Measurements from ENCODE around the gene MAST4.

MAST4 gene

GRCh38 chr5:66839636-66840185 lies 243.5 kb downstream of the MAST4 start:
- Histone ChIP-seq H3K36me3 (ENCODE audit: insufficient read depth, low read length) (no peaks in the 10 kb centered on the region), H3K4me3 (ENCODE audit: low read length) (no peak overlapping the region), H3K9me3 (replicated peaks; ENCODE audit: low read length) (no peaks in the 10 kb centered on the region), H3K4me2 (ENCODE audit: low read length) (no peak overlapping the region), H3K27me3 (ENCODE audit: control insufficient read depth, insufficient read depth, low read length) (no peaks in the 10 kb centered on the region), H3K4me1 (ENCODE audit: control insufficient read depth, insufficient read depth, low read length) (no peaks in the 10 kb centered on the region), H3K9ac (ENCODE audit: low read depth, low read length) (no peak overlapping the region)

- H3K27me3 ChIP-seq (ENCODE audit: control insufficient read depth, insufficient read depth, low read length): no peaks in the 10 kb centered on the region
- H3K9ac ChIP-seq (ENCODE audit: low read depth, low read length): no peak overlapping the region
- H3K4me1 ChIP-seq (ENCODE audit: control insufficient read depth, insufficient read depth, low read length): no peaks in the 10 kb centered on the region
- H3K9me3 ChIP-seq (replicated peaks; ENCODE audit: low read length): no peaks in the 10 kb centered on the region
- no peak overlapping the region for H3K4me3 ChIP-seq (ENCODE audit: low read length)
- H3K4me2 ChIP-seq (ENCODE audit: low read length): no peak overlapping the region
- H3K36me3 ChIP-seq (ENCODE audit: insufficient read depth, low read length): no peaks in the 10 kb centered on the region
These were observed 244.4 kb downstream of the MAST4 start for GRCh38 chr5:66840511-66841013.

- Histone ChIP-seq H3K4me3 (ENCODE audit: low read length) (no peak overlapping the region), H3K4me1 (ENCODE audit: control insufficient read depth, insufficient read depth, low read length) (no peaks in the 10 kb centered on the region), H3K36me3 (ENCODE audit: insufficient read depth, low read length) (no peaks in the 10 kb centered on the region), H3K4me2 (ENCODE audit: low read length) (no peak overlapping the region), H3K9ac (ENCODE audit: low read depth, low read length) (no peak overlapping the region), H3K27me3 (ENCODE audit: control insufficient read depth, insufficient read depth, low read length) (no peaks in the 10 kb centered on the region), H3K9me3 (replicated peaks; ENCODE audit: low read length) (no peaks in the 10 kb centered on the region)
These were observed 245.1 kb downstream of the MAST4 start for GRCh38 chr5:66841264-66841663.

GRCh38 chr5:66842540-66842939 lies 246.3 kb downstream of the MAST4 start:
- Histone ChIP-seq H3K27me3 (ENCODE audit: control insufficient read depth, insufficient read depth, low read length) (no peaks in the 10 kb centered on the region), H3K9ac (ENCODE audit: low read depth, low read length) (no peak overlapping the region), H3K4me3 (ENCODE audit: low read length) (no peak overlapping the region), H3K36me3 (ENCODE audit: insufficient read depth, low read length) (no peaks in the 10 kb centered on the region), H3K4me2 (ENCODE audit: low read length) (no peak overlapping the region), H3K9me3 (replicated peaks; ENCODE audit: low read length) (no peaks in the 10 kb centered on the region), H3K4me1 (ENCODE audit: control insufficient read depth, insufficient read depth, low read length) (no peaks in the 10 kb centered on the region)

GRCh38 chr5:66843065-66843464 lies 246.9 kb downstream of the MAST4 start:
- no peaks in the 10 kb centered on the region for H3K27me3 ChIP-seq (ENCODE audit: control insufficient read depth, insufficient read depth, low read length)
- H3K4me2 ChIP-seq (ENCODE audit: low read length): no peak overlapping the region
- no peaks in the 10 kb centered on the region for H3K9me3 ChIP-seq (replicated peaks; ENCODE audit: low read length)
- no peak overlapping the region for H3K4me3 ChIP-seq (ENCODE audit: low read length)
- no peaks in the 10 kb centered on the region for H3K4me1 ChIP-seq (ENCODE audit: control insufficient read depth, insufficient read depth, low read length)
- no peak overlapping the region for H3K9ac ChIP-seq (ENCODE audit: low read depth, low read length)
- no peaks in the 10 kb centered on the region for H3K36me3 ChIP-seq (ENCODE audit: insufficient read depth, low read length)

GRCh38 chr5:66848749-66849641 lies 252.8 kb downstream of the MAST4 start:
- Histone ChIP-seq H3K9me3 (replicated peaks; ENCODE audit: low read length) (no peaks in the 10 kb centered on the region), H3K4me2 (ENCODE audit: low read length) (no peak overlapping the region), H3K4me3 (ENCODE audit: low read length) (no peak overlapping the region), H3K27me3 (ENCODE audit: control insufficient read depth, insufficient read depth, low read length) (no peaks in the 10 kb centered on the region), H3K36me3 (ENCODE audit: insufficient read depth, low read length) (no peaks in the 10 kb centered on the region), H3K4me1 (ENCODE audit: control insufficient read depth, insufficient read depth, low read length) (peaks cover 17% of the 10 kb centered on the region), H3K9ac (ENCODE audit: low read depth, low read length) (no peak overlapping the region)

GRCh38 chr5:66849803-66850202 lies 253.6 kb downstream of the MAST4 start:
- H3K4me1 ChIP-seq (ENCODE audit: control insufficient read depth, insufficient read depth, low read length): peaks cover 17% of the 10 kb centered on the region
- no peak overlapping the region for H3K4me2 ChIP-seq (ENCODE audit: low read length)
- no peak overlapping the region for H3K9ac ChIP-seq (ENCODE audit: low read depth, low read length)
- no peaks in the 10 kb centered on the region for H3K9me3 ChIP-seq (replicated peaks; ENCODE audit: low read length)
- H3K4me3 ChIP-seq (ENCODE audit: low read length): no peak overlapping the region
- no peaks in the 10 kb centered on the region for H3K27me3 ChIP-seq (ENCODE audit: control insufficient read depth, insufficient read depth, low read length)
- H3K36me3 ChIP-seq (ENCODE audit: insufficient read depth, low read length): no peaks in the 10 kb centered on the region

GRCh38 chr5:66850354-66851075 lies 254.3 kb downstream of the MAST4 start:
- H3K27me3 ChIP-seq (ENCODE audit: control insufficient read depth, insufficient read depth, low read length): no peaks in the 10 kb centered on the region
- H3K4me1 ChIP-seq (ENCODE audit: control insufficient read depth, insufficient read depth, low read length): peaks cover 17% of the 10 kb centered on the region
- H3K4me3 ChIP-seq (ENCODE audit: low read length): no peak overlapping the region
- no peak overlapping the region for H3K9ac ChIP-seq (ENCODE audit: low read depth, low read length)
- no peaks in the 10 kb centered on the region for H3K36me3 ChIP-seq (ENCODE audit: insufficient read depth, low read length)
- no peaks in the 10 kb centered on the region for H3K9me3 ChIP-seq (replicated peaks; ENCODE audit: low read length)
- no peak overlapping the region for H3K4me2 ChIP-seq (ENCODE audit: low read length)

- no peaks in the 10 kb centered on the region for H3K27me3 ChIP-seq (ENCODE audit: control insufficient read depth, insufficient read depth, low read length)
- no peak overlapping the region for H3K4me2 ChIP-seq (ENCODE audit: low read length)
- H3K36me3 ChIP-seq (ENCODE audit: insufficient read depth, low read length): no peaks in the 10 kb centered on the region
- H3K9ac ChIP-seq (ENCODE audit: low read depth, low read length): no peak overlapping the region
- H3K4me1 ChIP-seq (ENCODE audit: control insufficient read depth, insufficient read depth, low read length): peaks cover 17% of the 10 kb centered on the region
- H3K4me3 ChIP-seq (ENCODE audit: low read length): no peak overlapping the region
- H3K9me3 ChIP-seq (replicated peaks; ENCODE audit: low read length): no peaks in the 10 kb centered on the region
These were observed 255.1 kb downstream of the MAST4 start for GRCh38 chr5:66851306-66851705.

- Histone ChIP-seq H3K4me1 (ENCODE audit: control insufficient read depth, insufficient read depth, low read length) (peaks cover 17% of the 10 kb centered on the region), H3K9me3 (replicated peaks; ENCODE audit: low read length) (no peaks in the 10 kb centered on the region), H3K4me2 (ENCODE audit: low read length) (no peak overlapping the region), H3K36me3 (ENCODE audit: insufficient read depth, low read length) (no peaks in the 10 kb centered on the region), H3K4me3 (ENCODE audit: low read length) (no peak overlapping the region), H3K27me3 (ENCODE audit: control insufficient read depth, insufficient read depth, low read length) (no peaks in the 10 kb centered on the region), H3K9ac (ENCODE audit: low read depth, low read length) (no peak overlapping the region)
These were observed 258.2 kb downstream of the MAST4 start for GRCh38 chr5:66854416-66854815.

- H3K27me3 ChIP-seq (ENCODE audit: control insufficient read depth, insufficient read depth, low read length): no peaks in the 10 kb centered on the region
- H3K9ac ChIP-seq (ENCODE audit: low read depth, low read length): no peak overlapping the region
- H3K4me3 ChIP-seq (ENCODE audit: low read length): no peak overlapping the region
- peaks cover 4% of the 10 kb centered on the region for H3K4me1 ChIP-seq (ENCODE audit: control insufficient read depth, insufficient read depth, low read length)
- H3K36me3 ChIP-seq (ENCODE audit: insufficient read depth, low read length): no peaks in the 10 kb centered on the region
- H3K9me3 ChIP-seq (replicated peaks; ENCODE audit: low read length): no peaks in the 10 kb centered on the region
- H3K4me2 ChIP-seq (ENCODE audit: low read length): no peak overlapping the region
These were observed 260.0 kb downstream of the MAST4 start for GRCh38 chr5:66856041-66856805.
